HepG2 (cell line): ENCODE measurements around the gene MACROD2. TPM values are rescaled to one million over a fixed set of nuclear protein-coding genes. Genes with fewer than 3 reads are reported as not detected.
A peak's percentile ranks its signal among the peaks of the same experiment; 100 is the strongest.

Experiments used
- ATAC-seq: fragments of 200-7000 bp; cut with Tn5 transposase; 3 replicates; pipeline ENCODE4 v1.9.1; 2020; ENCODE audit warnings: mild to moderate bottlenecking, moderate library complexity
- BruUV-seq: library from RNA; stranded (reverse); fragments of 400-500 nt; replicated peaks from 2 replicates; lab custom pipeline; 2021; lab: Mats Ljungman, UMichigan
- CTCF ChIA-PET: fragments of 300-600 bp; formaldehyde crosslinking; extraction: SDS; loops from one replicate; lab custom pipeline; 2021; ENCODE audit warnings: low total read pairs, inconsistent platforms, low intra/inter-chr PET ratio; lab: Yijun Ruan, JAX
- POLR2A ChIA-PET: fragments of 350-600 bp; sonication (Branson Sonifier 250); formaldehyde crosslinking; loops from one replicate; lab custom pipeline; 2020; ENCODE audit warnings: antibody characterized with exemption, inconsistent platforms; lab: Yijun Ruan, JAX
- DNase-seq: peaks from one replicate; pipeline ENCODE4 v3.0.0-alpha.2; 2015; ENCODE audit warnings: low spot score
- FAIRE-seq: peaks from 3 replicates; lab custom pipeline; 2011; peaks lifted over from hg19 to GRCh38; lab: Jason Lieb, UNC
- H2AFZ ChIP-seq: one replicate; pipeline ENCODE4 v1.6.1; 2011; ENCODE audit warnings: low read length, inconsistent platforms
- H3K27ac ChIP-seq: fragments of 300-600 bp; 3 replicates; pipeline ENCODE4 v1.8.0; 2011; ENCODE audit warnings: mixed run types, mild to moderate bottlenecking, mixed read lengths, low read length, inconsistent platforms; ENCODE audit not compliant: insufficient read depth; ENCODE audit errors: extremely low read length
- H3K27me3 ChIP-seq, 2 experiments: fragments of 200-600 bp in 1 of 2; 2 replicates in 1 of 2; 3 replicates in 1 of 2; pipeline versions ENCODE4 v1.6.0 to v1.8.0; 2011; ENCODE audit warnings: low read length in 2 of 2, mild to moderate bottlenecking in 2 of 2, moderate library complexity in 2 of 2, inconsistent platforms in 1 of 2; ENCODE audit not compliant: insufficient read depth in 2 of 2, control insufficient read depth in 1 of 2
- H3K36me3 ChIP-seq, 2 experiments: fragments of 200-600 bp in 1 of 2; replicated peaks in 1 of 2; 2 replicates in 1 of 2; 3 replicates in 1 of 2; pipeline versions ENCODE4 v1.5.1 to v1.8.0; 2011; ENCODE audit warnings: low read length in 2 of 2, inconsistent platforms in 1 of 2; ENCODE audit not compliant: insufficient read depth in 2 of 2, control insufficient read depth in 1 of 2
- H3K4me1 ChIP-seq: 2 replicates; pipeline ENCODE4 v1.5.1; 2012; ENCODE audit warnings: low read length, inconsistent platforms; ENCODE audit not compliant: insufficient read depth
- H3K4me2 ChIP-seq: 2 replicates; pipeline ENCODE4 v1.6.0; 2011; ENCODE audit warnings: low read depth, low read length, inconsistent platforms
- H3K4me3 ChIP-seq, 3 experiments: fragments of 200-600 bp in 1 of 3; sonication (generic), shearing (Covaris generic) in 1 of 3; replicated peaks in 1 of 3; 2 replicates each; pipeline ENCODE4 v1.5.1; 2011 to 2016; ENCODE audit warnings: low read length in 3 of 3, inconsistent platforms in 2 of 3, low read depth in 2 of 3, mild to moderate bottlenecking in 2 of 3, control low read depth in 1 of 3, mixed read lengths in 1 of 3; ENCODE audit not compliant: insufficient read depth in 1 of 3
- H3K79me2 ChIP-seq: one replicate; pipeline ENCODE4 v1.6.1; 2011; ENCODE audit warnings: low read length, inconsistent platforms; ENCODE audit not compliant: insufficient read depth
- H3K9ac ChIP-seq: 2 replicates; pipeline ENCODE4 v1.6.0; 2011; ENCODE audit warnings: mild to moderate bottlenecking, low read depth, low read length, inconsistent platforms; ENCODE audit not compliant: insufficient read depth
- H3K9me3 ChIP-seq: 2 replicates; pipeline ENCODE4 v1.5.1; 2012; ENCODE audit warnings: mild to moderate bottlenecking, low read length
- H4K20me1 ChIP-seq: 2 replicates; pipeline ENCODE4 v1.6.0; 2011; ENCODE audit warnings: inconsistent platforms, mild to moderate bottlenecking, low read length, moderate library complexity; ENCODE audit not compliant: insufficient read depth
- DPF2 ChIP-seq: sonication (generic); formaldehyde crosslinking; IDR thresholded peaks from 2 replicates; pipeline ENCODE4 v1.4.0; 2020; ENCODE audit warnings: mild to moderate bottlenecking, low read depth, missing genetic modification reagents, borderline replicate concordance
- EZH2 ChIP-seq: conservative IDR thresholded peaks from 2 replicates; pipeline ENCODE4 v1.6.1; 2012; ENCODE audit warnings: mild to moderate bottlenecking, low read depth, low read length, moderate library complexity
- ONECUT2 ChIP-seq: sonication (generic); formaldehyde crosslinking; IDR thresholded peaks from 2 replicates; pipeline ENCODE4 v1.4.0; 2020; ENCODE audit warnings: missing genetic modification reagents
- ZNF530 ChIP-seq: sonication (generic); formaldehyde crosslinking; IDR thresholded peaks from 2 replicates; pipeline ENCODE4 v1.5.0; 2020; ENCODE audit warnings: low read depth, mild to moderate bottlenecking, missing genetic modification reagents
- ZNF83 ChIP-seq: sonication (generic); formaldehyde crosslinking; IDR thresholded peaks from 2 replicates; pipeline ENCODE4 v1.4.0; 2020; ENCODE audit warnings: missing genetic modification reagents, mild to moderate bottlenecking, borderline replicate concordance
- WGBS: methylation state at CpG from one replicate; pipeline ENCODE4 v1.1.6; 2017; ENCODE audit warnings: low lambda C conversion rate; 5-methylcytosine and 5-hydroxymethylcytosine counted together
- in situ Hi-C: cut with HindIII; loops from 2 replicates; pipeline ENCODE4 v1.10.0; 2017; ENCODE audit warnings: low pct_unique_long_range_greater_than_20kb; ENCODE audit not compliant: extremely low pct_ligation_motif_present
- intact Hi-C: fragments of 100-400 bp; cut with micrococcal nuclease; formaldehyde crosslinking; loops from one replicate; pipeline ENCODE4 v1.10.0; 2022; ENCODE audit not compliant: unreplicated experiment
- polyA plus RNA-seq, 8 experiments: library from polyadenylated mRNA; depleted of rRNA in 3 of 8; stranded (reverse) in 7 of 8; unstranded in 1 of 8; fragments of >200 nt; fragmentation: Illumina TruSeq in 4 of 8; extraction: Trizol in 4 of 8; gene quantifications; 2 replicates each; pipeline versions ENCODE4 v1.2.1 to v1.2.3, GENCODE V29; 2011 to 2016; ENCODE audit warnings: low read depth in 4 of 8, missing spikeins in 1 of 8, mixed read lengths in 1 of 8; ENCODE audit not compliant: insufficient read depth in 1 of 8
- total RNA-seq, 5 experiments: library from RNA; depleted of rRNA; stranded (reverse); fragments of >200 nt; fragmentation: Illumina TruSeq; extraction: Trizol; gene quantifications; 2 replicates each; pipeline ENCODE4 v1.2.3, GENCODE V29; 2016; ENCODE audit warnings: low read depth in 1 of 5
- TF ChIP-seq, protein P1 (sequence below): sonication (generic); formaldehyde crosslinking; IDR thresholded peaks from 2 replicates; pipeline ENCODE4 v1.9.0; 2021; ENCODE audit warnings: missing genetic modification reagents, mild to moderate bottlenecking, borderline replicate concordance
- TF ChIP-seq, protein P2 (sequence below): sonication (generic); formaldehyde crosslinking; IDR thresholded peaks from 2 replicates; pipeline ENCODE4 v1.5.0; 2020; ENCODE audit warnings: mild to moderate bottlenecking, missing genetic modification reagents, moderate library complexity
- TF ChIP-seq, protein P3 (sequence below): sonication (generic); formaldehyde crosslinking; IDR thresholded peaks from 2 replicates; pipeline ENCODE4 v1.8.0; 2022; ENCODE audit warnings: missing genetic modification reagents, low read depth, mild to moderate bottlenecking, borderline replicate concordance

Gene MACROD2
- total and polyA plus RNA-seq, 2 of the 13 experiments (the other 11 are each of a cell fraction or from before 2014, with no cell fraction given), result 0.13 to 0.51 TPM

DNA sequence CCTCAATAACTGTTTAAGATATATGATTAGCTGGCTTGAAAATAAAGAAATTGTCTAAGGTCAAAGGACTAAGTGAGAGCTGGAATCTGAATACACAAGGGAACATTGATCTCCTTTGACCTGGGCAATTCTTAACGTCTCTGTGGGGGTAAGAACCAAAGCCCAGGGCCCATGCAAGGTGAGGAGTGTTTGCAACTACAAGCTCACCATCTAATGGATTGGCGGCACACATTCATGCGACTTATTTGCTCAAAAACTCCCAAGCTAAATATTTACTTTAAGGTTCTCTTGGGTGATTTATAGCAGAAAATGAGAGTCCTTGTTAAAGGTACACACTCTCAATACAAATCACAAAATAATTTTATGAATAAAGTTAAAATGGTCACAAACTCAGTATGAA, 734.1 kb downstream of the MACROD2 start (continued):
- TF ChIP-seq, protein P1, sequence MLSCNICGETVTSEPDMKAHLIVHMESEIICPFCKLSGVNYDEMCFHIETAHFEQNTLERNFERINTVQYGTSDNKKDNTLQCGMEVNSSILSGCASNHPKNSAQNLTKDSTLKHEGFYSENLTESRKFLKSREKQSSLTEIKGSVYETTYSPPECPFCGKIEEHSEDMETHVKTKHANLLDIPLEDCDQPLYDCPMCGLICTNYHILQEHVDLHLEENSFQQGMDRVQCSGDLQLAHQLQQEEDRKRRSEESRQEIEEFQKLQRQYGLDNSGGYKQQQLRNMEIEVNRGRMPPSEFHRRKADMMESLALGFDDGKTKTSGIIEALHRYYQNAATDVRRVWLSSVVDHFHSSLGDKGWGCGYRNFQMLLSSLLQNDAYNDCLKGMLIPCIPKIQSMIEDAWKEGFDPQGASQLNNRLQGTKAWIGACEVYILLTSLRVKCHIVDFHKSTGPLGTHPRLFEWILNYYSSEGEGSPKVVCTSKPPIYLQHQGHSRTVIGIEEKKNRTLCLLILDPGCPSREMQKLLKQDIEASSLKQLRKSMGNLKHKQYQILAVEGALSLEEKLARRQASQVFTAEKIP (CRISPR knock-in tag), result no peak
- no peak for TF ChIP-seq ZNF530
- TF ChIP-seq ZNF83 (CRISPR knock-in tag), result no peak
- TF ChIP-seq, protein P2, sequence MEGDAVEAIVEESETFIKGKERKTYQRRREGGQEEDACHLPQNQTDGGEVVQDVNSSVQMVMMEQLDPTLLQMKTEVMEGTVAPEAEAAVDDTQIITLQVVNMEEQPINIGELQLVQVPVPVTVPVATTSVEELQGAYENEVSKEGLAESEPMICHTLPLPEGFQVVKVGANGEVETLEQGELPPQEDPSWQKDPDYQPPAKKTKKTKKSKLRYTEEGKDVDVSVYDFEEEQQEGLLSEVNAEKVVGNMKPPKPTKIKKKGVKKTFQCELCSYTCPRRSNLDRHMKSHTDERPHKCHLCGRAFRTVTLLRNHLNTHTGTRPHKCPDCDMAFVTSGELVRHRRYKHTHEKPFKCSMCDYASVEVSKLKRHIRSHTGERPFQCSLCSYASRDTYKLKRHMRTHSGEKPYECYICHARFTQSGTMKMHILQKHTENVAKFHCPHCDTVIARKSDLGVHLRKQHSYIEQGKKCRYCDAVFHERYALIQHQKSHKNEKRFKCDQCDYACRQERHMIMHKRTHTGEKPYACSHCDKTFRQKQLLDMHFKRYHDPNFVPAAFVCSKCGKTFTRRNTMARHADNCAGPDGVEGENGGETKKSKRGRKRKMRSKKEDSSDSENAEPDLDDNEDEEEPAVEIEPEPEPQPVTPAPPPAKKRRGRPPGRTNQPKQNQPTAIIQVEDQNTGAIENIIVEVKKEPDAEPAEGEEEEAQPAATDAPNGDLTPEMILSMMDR (CRISPR knock-in tag), result no peak
- no peak for TF ChIP-seq EZH2

DNA sequence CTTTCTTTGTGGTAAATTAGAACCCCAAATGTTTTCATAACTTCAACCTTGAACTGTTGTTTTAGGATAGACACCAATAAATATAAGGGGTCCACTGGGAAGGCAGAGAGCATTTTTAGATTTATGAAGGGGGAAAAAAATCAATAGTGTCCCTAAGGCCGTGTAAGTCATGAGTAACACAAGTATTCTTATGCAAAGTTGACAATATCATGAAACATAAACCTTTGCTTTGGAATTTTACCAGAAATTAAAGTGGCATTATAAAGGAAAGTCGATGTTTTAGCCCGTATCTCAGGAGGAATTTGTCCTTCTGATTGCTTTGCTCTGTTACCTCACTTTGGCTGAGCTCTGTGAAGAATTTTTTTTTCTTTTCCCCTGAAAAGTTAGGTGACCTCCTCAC, 737.0 kb downstream of the MACROD2 start:
- no peak for DNase-seq
- ChIA-PET POLR2A (no interaction called here), CTCF (no interaction called here)
- intact Hi-C loops, result no loop called here
- H3K4me2 ChIP-seq, result no peak overlapping the region
- H4K20me1 ChIP-seq, result no peaks in the 10 kb centered on the region
- no peak overlapping the region for H2AFZ ChIP-seq
- no peak overlapping the region for H3K4me3 ChIP-seq
- in situ Hi-C loops, result no loop called here
- 11% methylated on average over 3 of the region's 3 CpGs for WGBS
- no peak overlapping the region for H3K9ac ChIP-seq
- no peaks in the 10 kb centered on the region for H3K79me2 ChIP-seq
- ATAC-seq, result no peak
- no peak for FAIRE-seq
- H3K27ac ChIP-seq, result no peak overlapping the region
- no TSS peak for BruUV-seq
- 0 out of 2 replicates have a peak, but pooled peaks have one; percentile 16 for TF ChIP-seq ONECUT2 (CRISPR knock-in tag)
- TF ChIP-seq, protein P3, sequence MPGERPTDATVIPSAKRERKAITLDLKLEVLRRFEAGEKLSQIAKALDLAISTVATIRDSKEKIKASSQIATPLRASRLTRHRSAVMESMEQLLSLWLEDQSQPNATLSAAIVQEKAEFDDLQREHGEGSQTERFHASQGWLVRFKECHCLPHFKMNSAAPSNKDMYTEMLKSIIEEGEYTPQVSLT, result no peak
- TF ChIP-seq DPF2, result no peak
- no peaks in the 10 kb centered on the region for H3K36me3 ChIP-seq
- H3K27me3 ChIP-seq, result no peaks in the 10 kb centered on the region
- 0 out of 2 replicates have a peak, but pooled peaks cover 3% of the 10 kb centered on the region for H3K9me3 ChIP-seq
- H3K4me1 ChIP-seq, result peaks cover 4% of the 10 kb centered on the region; the same call in 1 of the 2 replicates
